RCC 7860 (cell line): ENCODE results near the gene RAB11FIP5.

Experiments used
- DNase-seq: peaks from one replicate; pipeline ENCODE4 v3.0.0-alpha.2; 2015; ENCODE audit warnings: low spot score
- FAIRE-seq: peaks from 2 replicates; lab custom pipeline; 2012; peaks lifted over from hg19 to GRCh38; lab: Jason Lieb, UNC

The RAB11FIP5 gene

GRCh38 chr2:73034661-73035375, 77.9 kb downstream of the RAB11FIP5 start:
- no peak for FAIRE-seq
- no peak for DNase-seq

GRCh38 chr2:73033766-73034381, 78.9 kb downstream of the RAB11FIP5 start:
- DNase-seq (no peak), FAIRE-seq (no peak)

- no peak for DNase-seq
- no peak for FAIRE-seq
Observed at GRCh38 chr2:73033142-73033765, 79.5 kb downstream of the RAB11FIP5 start.

- no peak for DNase-seq
Observed at GRCh38 chr2:73032702-73033097, 80.0 kb downstream of the RAB11FIP5 start.

GRCh38 chr2:73031725-73032701, 80.7 kb downstream of the RAB11FIP5 start:
- FAIRE-seq (no peak), DNase-seq (no peak)

More at GRCh38 chr2:73032702-73033097, 80.0 kb downstream of the RAB11FIP5 start:
- FAIRE-seq, result no peak

GRCh38 chr2:73031095-73031678, 81.6 kb downstream of the RAB11FIP5 start:
- no peak for FAIRE-seq
- DNase-seq, result no peak

- FAIRE-seq, result no peak
- DNase-seq, result no peak
Observed at GRCh38 chr2:73028841-73029240, 83.9 kb downstream of the RAB11FIP5 start.

GRCh38 chr2:73027340-73027739, 85.4 kb downstream of the RAB11FIP5 start:
- no peak for FAIRE-seq
- no peak for DNase-seq

- FAIRE-seq, result no peak
- DNase-seq, result no peak
Observed at GRCh38 chr2:73023497-73023896, 89.3 kb downstream of the RAB11FIP5 start.
